ENCODE data around the gene DSCAM. TPM values are rescaled to one million over a fixed set of nuclear protein-coding genes. Genes with fewer than 3 reads are reported as not detected.
A peak's percentile ranks its signal among the peaks of the same experiment; 100 is the strongest.
"Not testable (repeated sequence)": the region's sequence is repeated elsewhere in the genome, so short reads cannot be mapped to it uniquely, and the experiment has no call there.

DSCAM gene
- total RNA-seq, 4 donors from 2014 or later, result 0.04 to 0.06 TPM; not detected in 2

GRCh38 chr21:40270047-40270446 lies 576.9 kb downstream of the DSCAM start:
- Histone ChIP-seq H3K4me1 (no peaks in the 10 kb centered on the region), H3K27ac (no peak overlapping the region), H3K36me3 (no peaks in the 10 kb centered on the region), H3K27me3 (no peaks in the 10 kb centered on the region), H3K4me3 (no peak overlapping the region), H3K9me3 (no peaks in the 10 kb centered on the region)
- WGBS, 2 donors, result 37 to 53% methylated on average over 3 to 4 of the region's 4 CpGs
- intact Hi-C loops (cut with DNase I), result no loop called here
- no peak for DNase-seq
- no peak for TF ChIP-seq POLR2A (IDR thresholded peaks at IDR 0.05)
- TF ChIP-seq, protein P1, sequence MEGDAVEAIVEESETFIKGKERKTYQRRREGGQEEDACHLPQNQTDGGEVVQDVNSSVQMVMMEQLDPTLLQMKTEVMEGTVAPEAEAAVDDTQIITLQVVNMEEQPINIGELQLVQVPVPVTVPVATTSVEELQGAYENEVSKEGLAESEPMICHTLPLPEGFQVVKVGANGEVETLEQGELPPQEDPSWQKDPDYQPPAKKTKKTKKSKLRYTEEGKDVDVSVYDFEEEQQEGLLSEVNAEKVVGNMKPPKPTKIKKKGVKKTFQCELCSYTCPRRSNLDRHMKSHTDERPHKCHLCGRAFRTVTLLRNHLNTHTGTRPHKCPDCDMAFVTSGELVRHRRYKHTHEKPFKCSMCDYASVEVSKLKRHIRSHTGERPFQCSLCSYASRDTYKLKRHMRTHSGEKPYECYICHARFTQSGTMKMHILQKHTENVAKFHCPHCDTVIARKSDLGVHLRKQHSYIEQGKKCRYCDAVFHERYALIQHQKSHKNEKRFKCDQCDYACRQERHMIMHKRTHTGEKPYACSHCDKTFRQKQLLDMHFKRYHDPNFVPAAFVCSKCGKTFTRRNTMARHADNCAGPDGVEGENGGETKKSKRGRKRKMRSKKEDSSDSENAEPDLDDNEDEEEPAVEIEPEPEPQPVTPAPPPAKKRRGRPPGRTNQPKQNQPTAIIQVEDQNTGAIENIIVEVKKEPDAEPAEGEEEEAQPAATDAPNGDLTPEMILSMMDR (IDR thresholded peaks at IDR 0.05), result no peak

DNA sequence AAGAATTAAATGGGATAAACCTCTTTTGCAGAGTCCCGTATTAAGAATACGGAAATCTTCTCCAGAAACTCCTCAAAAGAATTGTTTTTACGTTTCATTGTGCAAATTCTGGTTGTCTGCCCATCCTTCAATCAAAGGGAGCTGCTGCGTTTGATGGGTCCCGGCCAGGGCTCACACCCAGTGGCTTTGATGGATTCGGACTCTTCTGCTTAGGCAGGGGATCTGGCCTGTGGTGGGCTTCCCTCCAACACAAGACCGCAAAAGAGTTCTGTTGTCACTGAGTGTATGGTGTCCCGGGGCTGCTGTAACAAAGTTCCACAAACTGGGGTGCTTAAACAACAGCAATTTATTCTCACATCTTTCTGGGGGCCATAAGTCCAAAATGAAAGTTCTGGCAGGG lies 577.7 kb downstream of the DSCAM start:
- H3K36me3 ChIP-seq, result no peaks in the 10 kb centered on the region
- 71 to 76% methylated on average over 6 to 8 of the region's 8 CpGs for WGBS, 2 donors
- DNase-seq, result no peak
- intact Hi-C loops (cut with DNase I), result no loop called here
- no peak for TF ChIP-seq POLR2A (IDR thresholded peaks at IDR 0.05)
- TF ChIP-seq, protein P1 (IDR thresholded peaks at IDR 0.05), result no peak
- no peak overlapping the region for H3K4me3 ChIP-seq
- no peaks in the 10 kb centered on the region for H3K4me1 ChIP-seq
- no peak overlapping the region for H3K27ac ChIP-seq
- H3K27me3 ChIP-seq, result no peaks in the 10 kb centered on the region
- H3K9me3 ChIP-seq, result no peaks in the 10 kb centered on the region

DNA sequence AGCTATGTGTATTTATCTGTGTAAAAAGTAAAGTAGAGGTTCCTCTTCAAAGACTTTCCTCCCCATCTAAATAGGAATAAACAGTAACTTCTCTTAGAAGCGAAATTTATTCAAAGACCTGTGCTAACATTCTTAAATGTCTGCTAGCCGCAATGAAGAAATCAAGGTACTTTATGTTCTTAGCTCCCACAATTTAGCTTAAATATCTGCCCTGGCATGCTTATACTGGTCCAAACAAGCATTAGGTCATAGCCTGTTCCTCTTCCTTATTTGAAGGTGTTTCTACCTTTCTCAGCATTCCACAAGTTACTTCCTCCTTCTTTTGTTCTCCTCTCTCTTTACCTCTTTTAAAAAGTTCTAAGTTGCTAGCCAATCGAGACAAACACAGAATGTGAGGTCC lies 588.5 kb downstream of the DSCAM start:
- peaks cover 0 to 42% (median 8%) of the 10 kb centered on the region in 3 donors for H3K4me1 ChIP-seq
- H3K27ac ChIP-seq, result peak overlapping the region in 3 of 4 donors; percentile 32 to 64 (median 61)
- WGBS, 2 donors, result 38 to 45% methylated on average over 3 of the region's 3 CpGs
- H3K4me3 ChIP-seq; intact Hi-C loops (cut with DNase I); DNase-seq; H3K27me3 ChIP-seq; H3K9me3 ChIP-seq; H3K36me3 ChIP-seq: not testable (repeated sequence)

GRCh38 chr21:40257342-40257741 lies 589.6 kb downstream of the DSCAM start:
- intact Hi-C loops (cut with DNase I), result no loop called here
- 62 to 63% methylated on average over 3 of the region's 3 CpGs for WGBS, 2 donors

GRCh38 chr21:40255518-40256444 lies 591.2 kb downstream of the DSCAM start:
- TF ChIP-seq, protein P1 (IDR thresholded peaks at IDR 0.05), result no peak
- TF ChIP-seq POLR2A (IDR thresholded peaks at IDR 0.05), result no peak
- peaks cover 0 to 6% (median 0%) of the 10 kb centered on the region in 3 donors for H3K9me3 ChIP-seq
- intact Hi-C loops (cut with DNase I), result no loop called here
- H3K27ac ChIP-seq, result peak overlapping the region in 2 of 4 donors; percentile 28 to 62
- no peak overlapping the region for H3K4me3 ChIP-seq
- no peaks in the 10 kb centered on the region for H3K36me3 ChIP-seq
- peaks cover 0 to 42% (median 8%) of the 10 kb centered on the region in 3 donors for H3K4me1 ChIP-seq
- 61 to 74% methylated on average over 6 of the region's 6 CpGs for WGBS, 2 donors
- no peaks in the 10 kb centered on the region for H3K27me3 ChIP-seq
- no peak for DNase-seq

More at GRCh38 chr21:40257342-40257741, 589.6 kb downstream of the DSCAM start:
- no peak for TF ChIP-seq POLR2A (IDR thresholded peaks at IDR 0.05)
- TF ChIP-seq, protein P1 (IDR thresholded peaks at IDR 0.05), result no peak
- Histone ChIP-seq H3K4me3 (no peak overlapping the region), H3K27me3 (no peaks in the 10 kb centered on the region), H3K27ac (no peak overlapping the region), H3K36me3 (no peaks in the 10 kb centered on the region), H3K4me1 (peaks cover 0 to 42% (median 8%) of the 10 kb centered on the region in 3 donors), H3K9me3 (no peaks in the 10 kb centered on the region)
- DNase-seq, result no peak
